COLO668 (cell line): ENCODE data around the gene MORN3.

Experiments
- DNase-seq: peaks from one replicate; lab custom pipeline; 2025; ENCODE audit not compliant: unreplicated experiment; lab: John Stamatoyannopoulos, UW

The MORN3 gene

GRCh38 chr12:121603581-121603980 is 65.9 kb downstream of the MORN3 start:
- no peak for DNase-seq

GRCh38 chr12:121602766-121603165 is 66.7 kb downstream of the MORN3 start:
- no peak for DNase-seq

- no peak for DNase-seq
Observed at GRCh38 chr12:121600702-121601336, 68.6 kb downstream of the MORN3 start.
